Central memory CD4-positive, alpha-beta T cell (primary cell): Measurements from ENCODE around the gene SLK.

Experiments used
- DNase-seq: peaks from one replicate; pipeline ENCODE4 v3.0.0; 2022

SLK gene

DNA sequence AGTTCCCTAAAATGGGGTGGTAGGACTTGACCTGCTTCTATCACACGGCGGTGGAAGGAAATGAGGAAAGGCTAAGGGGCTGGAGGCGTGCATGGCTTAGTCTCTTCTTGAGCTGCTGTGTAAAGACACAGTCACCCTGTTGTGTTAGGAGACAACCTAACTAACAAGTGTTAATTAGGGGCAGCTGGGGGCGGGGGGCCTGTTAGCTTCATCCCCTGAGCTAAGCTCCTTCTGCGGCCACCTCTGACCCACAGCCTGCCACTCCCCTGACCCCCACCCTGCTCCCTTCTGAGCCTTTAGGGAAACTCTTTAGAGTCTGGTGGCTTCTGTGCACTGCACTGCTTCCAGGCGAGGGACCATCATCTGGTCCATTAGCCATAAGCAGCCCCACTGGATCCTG, 90.8 kb downstream of the SLK start:
- no peak for DNase-seq

DNA sequence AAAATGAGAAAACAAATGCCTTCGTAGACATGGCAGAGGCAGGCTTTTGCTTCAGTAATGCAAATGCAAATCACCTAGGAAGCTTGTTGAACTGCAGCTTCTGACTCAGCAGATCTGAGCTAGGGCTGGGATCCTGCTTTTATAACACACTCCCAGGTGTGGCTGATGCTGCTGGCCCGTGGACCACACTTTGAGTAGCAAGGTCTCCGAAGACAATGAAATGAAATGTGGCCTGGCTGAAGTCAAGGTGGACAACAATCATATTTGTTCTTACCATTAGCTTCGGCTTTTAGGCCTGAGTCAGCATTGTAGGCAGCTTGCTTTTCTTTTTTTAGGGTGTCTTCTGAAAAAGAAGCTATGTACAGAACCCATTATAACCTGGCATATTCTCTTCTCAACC, 92.4 kb downstream of the SLK start:
- no peak for DNase-seq

DNA sequence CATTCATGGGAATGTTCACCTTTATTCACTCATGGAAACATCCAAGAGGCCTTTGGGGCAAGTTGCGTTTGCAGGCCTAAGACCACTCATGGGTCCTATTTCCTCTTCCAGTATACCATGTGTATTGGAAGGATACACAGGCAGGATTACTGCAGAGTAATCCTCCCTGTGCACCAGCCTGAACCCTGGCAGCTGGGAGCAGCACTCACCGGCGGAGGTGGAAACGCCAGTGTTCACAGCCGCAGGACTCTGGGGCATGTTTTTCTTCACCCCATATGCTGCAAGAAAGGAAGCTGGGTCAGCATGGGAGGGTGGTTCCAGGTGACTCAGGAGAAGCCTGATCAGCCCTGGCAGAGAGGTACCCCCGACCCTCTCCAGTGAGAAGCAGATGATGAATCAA, 94.3 kb downstream of the SLK start:
- DNase-seq: no peak

DNA sequence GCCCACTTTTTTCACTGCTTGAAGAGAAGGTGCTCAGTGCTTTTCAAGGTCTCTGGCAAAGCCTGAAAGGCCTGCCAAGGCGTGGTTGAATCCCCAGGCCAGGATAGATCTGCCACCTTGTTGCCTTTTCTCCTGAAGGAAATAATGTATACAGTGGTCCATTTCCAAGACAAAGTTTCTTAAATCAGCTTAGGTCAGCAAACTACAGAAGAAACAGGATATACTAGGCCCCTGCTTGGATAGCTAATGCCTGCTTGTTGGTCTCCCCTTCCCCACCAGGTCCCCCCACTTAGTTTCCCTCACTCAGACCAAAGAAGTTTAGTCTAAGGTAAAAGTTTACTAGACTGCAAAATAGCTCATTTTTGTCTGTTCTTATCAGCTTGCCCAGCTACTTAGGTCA, 98.8 kb downstream of the SLK start:
- no peak for DNase-seq

DNA sequence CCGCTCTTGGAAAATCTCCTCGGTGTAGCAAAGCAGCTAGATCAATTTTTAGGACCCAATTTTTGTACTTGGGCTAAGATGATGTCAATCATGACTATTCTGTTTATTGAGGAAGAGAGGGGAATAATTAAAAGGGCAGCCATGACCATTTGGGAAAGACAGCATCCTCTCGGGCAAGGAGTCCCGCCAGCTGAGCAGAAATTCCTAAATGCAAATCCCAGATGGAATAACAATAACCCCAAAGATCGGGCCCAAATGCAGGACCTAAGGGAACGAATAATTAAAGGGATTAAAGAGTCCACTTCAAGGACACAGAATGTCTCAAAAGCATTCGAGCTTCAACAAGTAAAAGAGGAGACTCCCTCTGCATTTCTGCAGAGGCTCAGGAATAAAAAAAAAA, 100.0 kb downstream of the SLK start:
- no peak for DNase-seq

DNA sequence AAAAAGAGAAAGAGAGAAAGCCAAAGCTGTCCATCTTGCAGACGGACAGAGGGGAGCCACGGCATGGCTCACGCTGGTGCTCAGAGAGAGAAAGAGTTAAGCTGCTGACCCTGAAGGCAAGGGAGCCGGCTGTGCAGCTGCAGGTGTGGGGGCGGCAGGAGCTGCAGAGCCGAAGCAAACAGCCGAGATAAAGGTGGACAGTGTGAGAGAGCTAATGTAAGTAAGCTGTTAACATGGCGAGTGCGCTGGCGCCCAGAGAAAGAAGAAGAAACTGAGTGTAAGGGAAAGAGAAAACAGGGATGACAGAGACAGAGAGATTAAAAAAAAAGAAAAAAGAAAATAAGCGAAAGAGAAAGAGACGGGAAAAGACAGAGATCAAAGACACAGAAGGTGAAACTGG, 100.6 kb downstream of the SLK start:
- no peak for DNase-seq

DNA sequence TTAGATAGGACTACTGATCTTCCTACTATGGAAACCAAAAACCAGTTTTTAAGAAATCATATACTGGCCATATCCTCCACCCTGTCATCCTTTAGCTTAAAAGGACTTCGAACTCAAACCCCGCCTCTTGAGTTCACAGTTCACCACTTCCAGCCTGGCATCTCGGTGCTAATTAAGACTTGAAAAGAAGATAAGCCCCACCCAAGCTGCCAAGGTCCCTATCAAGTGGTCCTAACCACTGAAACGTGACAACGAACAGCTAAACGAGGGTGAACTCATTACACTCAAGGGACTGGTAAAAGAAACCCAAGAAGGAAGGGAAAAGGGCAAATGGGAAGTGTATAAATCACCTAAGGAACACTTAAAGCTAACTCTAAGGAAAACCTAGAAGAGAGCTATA, 102.7 kb downstream of the SLK start:
- DNase-seq: no peak

DNA sequence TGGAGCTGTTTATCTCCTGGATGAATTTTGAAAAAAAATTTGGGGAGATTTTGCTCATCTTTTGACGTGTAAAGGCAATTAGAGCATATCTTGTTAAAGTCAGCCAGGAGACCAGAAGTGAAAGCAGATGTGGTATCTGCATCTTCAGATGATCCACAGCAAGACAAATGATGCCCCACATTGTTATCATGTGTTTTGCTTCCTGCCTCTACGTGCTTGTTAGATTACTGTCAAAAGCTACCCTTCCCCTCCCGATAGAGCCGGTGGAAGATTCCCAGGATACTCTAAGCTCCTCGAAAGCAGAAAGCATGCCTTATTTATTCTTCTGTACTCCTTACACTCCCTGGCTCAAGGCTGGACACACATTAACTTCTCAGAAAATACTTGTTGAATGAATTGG, 105.8 kb downstream of the SLK start:
- no peak for DNase-seq

DNA sequence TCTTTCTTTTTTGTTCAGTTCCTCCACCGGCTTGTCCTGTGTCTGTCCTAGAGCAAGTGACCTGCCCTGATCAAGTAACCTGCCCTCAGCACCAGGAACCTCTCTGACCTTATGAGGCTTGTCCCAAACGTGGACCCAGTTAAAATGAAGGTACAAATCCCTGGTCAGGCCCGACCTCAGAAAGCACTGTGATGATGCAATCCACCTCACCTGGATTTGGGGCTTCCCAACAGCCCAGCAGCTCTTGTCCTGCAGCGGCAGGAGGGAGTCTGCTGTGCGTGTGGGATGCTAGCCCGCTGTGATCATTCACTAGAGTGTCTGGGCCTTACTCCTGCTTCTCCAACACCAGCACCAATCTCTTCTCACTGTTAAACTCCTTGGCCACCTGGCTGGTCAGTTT, 107.6 kb downstream of the SLK start:
- no peak for DNase-seq

DNA sequence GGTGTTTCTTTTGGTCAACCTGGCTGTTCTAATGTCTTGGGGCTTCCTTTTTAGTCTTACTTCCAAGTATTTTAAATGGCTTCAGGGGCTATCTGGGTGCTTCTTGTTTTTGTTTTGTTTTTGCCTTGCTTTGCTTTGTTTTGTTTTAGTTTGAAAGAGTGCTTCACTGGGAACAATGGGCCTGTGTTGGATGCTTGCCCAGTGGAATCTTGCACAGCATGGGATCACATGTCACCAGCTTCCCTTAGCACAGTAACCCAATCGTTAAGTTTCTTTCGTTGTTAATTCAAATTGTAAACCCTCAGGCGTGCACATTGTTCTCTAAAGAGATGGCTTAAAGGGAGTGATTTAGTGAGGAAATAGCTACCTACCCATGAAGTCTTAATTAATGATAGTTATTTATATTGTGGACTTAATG, 109.8 kb downstream of the SLK start:
- no peak for DNase-seq

DNA sequence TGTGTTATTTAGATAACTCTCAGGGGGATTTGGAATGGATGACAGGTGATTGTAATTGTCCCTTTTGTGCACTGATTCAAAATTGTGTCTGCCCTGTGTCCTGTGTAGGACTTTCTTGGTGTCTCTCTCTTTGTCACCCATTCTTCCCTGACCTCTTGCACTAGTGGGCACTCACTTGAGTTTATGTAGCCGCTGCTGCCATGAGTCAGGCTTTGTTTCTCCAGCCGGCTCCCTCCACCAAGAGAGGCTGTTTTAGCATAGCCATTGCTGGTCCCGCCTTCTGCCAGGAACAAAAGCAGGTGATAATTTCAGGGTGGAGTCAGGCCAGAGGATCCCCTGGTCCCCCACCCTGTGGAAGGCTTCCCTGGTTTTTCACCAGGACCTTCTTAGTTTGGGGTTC, 110.3 kb downstream of the SLK start:
- DNase-seq: no peak

DNA sequence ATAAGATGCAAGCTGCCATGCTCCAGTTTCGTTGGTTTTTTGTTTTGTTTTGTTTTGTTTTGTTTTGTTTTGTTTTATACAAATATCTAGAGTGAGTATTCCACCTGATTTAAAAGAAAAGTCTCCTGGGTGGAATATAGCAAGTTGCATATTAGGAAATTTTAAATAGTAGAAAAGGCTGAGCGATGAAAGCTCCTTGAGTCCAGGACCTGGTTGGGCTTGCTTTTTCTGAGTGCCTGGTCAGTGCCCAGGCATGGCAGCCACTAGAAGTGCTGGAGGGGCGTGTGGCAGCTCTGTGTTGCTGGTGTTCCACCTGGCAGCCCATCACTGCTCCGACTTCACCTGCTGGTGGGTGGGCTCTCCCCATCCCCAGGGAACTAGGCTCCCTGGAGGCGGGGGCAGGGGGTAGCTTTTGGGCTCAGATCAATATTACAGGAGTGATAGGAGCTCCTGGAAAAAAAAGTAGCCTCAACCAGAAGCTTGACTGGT, 110.8 kb downstream of the SLK start:
- no peak for DNase-seq
